Naive thymus-derived CD4-positive, alpha-beta T cell (primary cell): ENCODE data around the gene VPS13C. TPM values are rescaled to one million over a fixed set of nuclear protein-coding genes. Genes with fewer than 3 reads are reported as not detected.

Experiments used
- ATAC-seq: fragments of 150-1000 bp; cut with Tn5 transposase; 2 replicates; pipeline ENCODE4 v1.10.0; 2021; ENCODE audit warnings: mild to moderate bottlenecking, moderate library complexity
- CTCF ChIA-PET: fragments of 350-600 bp; sonication (Branson Sonifier 250); formaldehyde crosslinking; loops from one replicate; lab custom pipeline; 2021; ENCODE audit warnings: antibody characterized with exemption; lab: Charles Lee
- POLR2A ChIA-PET: fragments of 350-600 bp; sonication (Branson Sonifier 250); formaldehyde crosslinking; loops from one replicate; lab custom pipeline; 2021; ENCODE audit warnings: antibody characterized with exemption, inconsistent platforms; lab: Charles Lee
- DNase-seq, 9 donors: peaks; one replicate each; pipeline versions ENCODE4 v3.0.0 to v3.0.0-alpha.2; 2020 to 2022; ENCODE audit warnings: mixed read lengths in 1 of 9
- H3K27ac ChIP-seq: one replicate; pipeline ENCODE4 v1.7.0; 2013; ENCODE audit warnings: mild to moderate bottlenecking, low read depth, low read length, moderate library complexity
- H3K27me3 ChIP-seq, 2 donors: one replicate each; pipeline ENCODE4 v1.7.0; 2013; ENCODE audit warnings: low read length in 2 of 2, mild to moderate bottlenecking in 2 of 2, moderate library complexity in 2 of 2; ENCODE audit not compliant: control insufficient read depth in 2 of 2, insufficient read depth in 2 of 2
- H3K36me3 ChIP-seq, 3 experiments: 1 replicate in 2 of 3; 2 replicates in 1 of 3; pipeline ENCODE4 v1.7.0; 2013; ENCODE audit warnings: low read length in 3 of 3, mild to moderate bottlenecking in 3 of 3, moderate library complexity in 1 of 3; ENCODE audit not compliant: insufficient read depth in 3 of 3, control insufficient read depth in 2 of 3
- H3K4me1 ChIP-seq, 2 donors: one replicate each; pipeline ENCODE4 v1.7.0; 2013; ENCODE audit warnings: low read length in 2 of 2, mild to moderate bottlenecking in 2 of 2, moderate library complexity in 1 of 2; ENCODE audit not compliant: control insufficient read depth in 2 of 2, insufficient read depth in 2 of 2
- H3K4me3 ChIP-seq: 2 replicates; pipeline ENCODE4 v1.7.0; 2013; ENCODE audit warnings: mild to moderate bottlenecking, low read length
- H3K9me3 ChIP-seq, 3 experiments: 1 replicate in 2 of 3; 2 replicates in 1 of 3; pipeline ENCODE4 v1.7.0; 2013; ENCODE audit warnings: low read length in 3 of 3; ENCODE audit not compliant: control insufficient read depth in 2 of 3
- H3K27ac Mint-ChIP-seq, 9 donors: one replicate each; pipeline ENCODE4 v1.8.0; 2020 to 2022; ENCODE audit warnings: mixed read lengths in 9 of 9, mild to moderate bottlenecking in 8 of 9, moderate library complexity in 5 of 9, inconsistent platforms in 2 of 9
- H3K27me3 Mint-ChIP-seq, 5 donors: one replicate each; pipeline ENCODE4 v1.8.0; 2021 to 2022; ENCODE audit warnings: mixed read lengths in 5 of 5, mild to moderate bottlenecking in 1 of 5
- H3K36me3 Mint-ChIP-seq, 5 donors: one replicate each; pipeline ENCODE4 v1.8.0; 2020 to 2022; ENCODE audit warnings: mixed read lengths in 5 of 5, mild to moderate bottlenecking in 3 of 5, inconsistent platforms in 1 of 5
- H3K4me1 Mint-ChIP-seq, 7 donors: one replicate each; pipeline ENCODE4 v1.8.0; 2020 to 2022; ENCODE audit warnings: mixed read lengths in 7 of 7, mild to moderate bottlenecking in 3 of 7, inconsistent platforms in 1 of 7
- H3K4me3 Mint-ChIP-seq, 10 donors: one replicate each; pipeline ENCODE4 v1.8.0; 2020 to 2022; ENCODE audit warnings: mild to moderate bottlenecking in 10 of 10, mixed read lengths in 10 of 10, moderate library complexity in 6 of 10, inconsistent platforms in 2 of 10
- H3K9me3 Mint-ChIP-seq, 11 donors: one replicate each; pipeline ENCODE4 v1.8.0; 2020 to 2022; ENCODE audit warnings: mixed read lengths in 11 of 11, mild to moderate bottlenecking in 4 of 11, inconsistent platforms in 1 of 11, moderate library complexity in 1 of 11
- intact Hi-C, 2 donors: fragments of 100-400 bp; cut with micrococcal nuclease; formaldehyde crosslinking; loops; one replicate each; pipeline ENCODE4 v1.15.1; 2023
- polyA plus RNA-seq, 2 donors: library from polyadenylated mRNA; unstranded; fragments of 300-500 nt; fragmentation: Illumina TruSeq; gene quantifications; one replicate each; pipeline ENCODE4 v1.2.3, GENCODE V29; 2021
- total RNA-seq, 6 experiments: library from RNA in 5 of 6; stranded (reverse) in 5 of 6; gene quantifications; 1 replicate in 5 of 6; 2 replicates in 1 of 6; pipeline ENCODE4 v1.2.3 and lab custom pipeline; 2021 to 2026

The VPS13C gene
- total and polyA plus RNA-seq, 7 experiments from 2014 or later = 12.7 to 159 (median 108) TPM

GRCh38 chr15:62059108-62059815, 985 bp downstream of the VPS13C start:
- H3K9me3 Mint-ChIP-seq = peaks cover 0 to 4% (median 0%) of the 10 kb centered on the region in 11 donors
- ATAC-seq (no peak), DNase-seq (no peak)
- peaks cover 0 to 24% (median 0%) of the 10 kb centered on the region in 5 donors for H3K27me3 Mint-ChIP-seq
- intact Hi-C loops = loop anchor here in 1 of 2 donors (1.0 kb wide), 1 partner anchor 13 kb away; no protein-coding TSS in a partner anchor
- ChIA-PET POLR2A (interaction anchor here (0.6 to 1.0 kb wide), 2 partner anchors 14 to 169 kb away, joined by 3 to 4 read pairs; no protein-coding TSS in a partner anchor), CTCF (no interaction called here)
- H3K27me3 ChIP-seq = no peaks in the 10 kb centered on the region
- H3K4me1 Mint-ChIP-seq = peaks cover 32 to 71% (median 59%) of the 10 kb centered on the region in 7 donors
- no peaks in the 10 kb centered on the region for H3K9me3 ChIP-seq
- H3K4me3 Mint-ChIP-seq = peak overlapping the region; percentile 90 to 100 (median 96)
- peak overlapping the region; percentile 81 for H3K27ac ChIP-seq
- H3K27ac Mint-ChIP-seq = peak overlapping the region; percentile 89 to 99 (median 95)
- peaks cover 0 to 8% (median 4%) of the 10 kb centered on the region in 5 donors for H3K36me3 Mint-ChIP-seq
- H3K4me1 ChIP-seq = peaks cover 20 to 24% of the 10 kb centered on the region in 2 donors
- H3K4me3 ChIP-seq = peak overlapping the region; percentile 94
- H3K36me3 ChIP-seq = peaks cover 0 to 5% (median 0%) of the 10 kb centered on the region in 3 experiments

- peaks cover 23 to 25% of the 10 kb centered on the region in 2 donors for H3K4me1 ChIP-seq
- peak overlapping the region in 7 of 9 donors; percentile 43 to 94 (median 67) for H3K27ac Mint-ChIP-seq
- H3K4me1 Mint-ChIP-seq = peaks cover 37 to 79% (median 67%) of the 10 kb centered on the region in 7 donors
- POLR2A ChIA-PET = interaction anchor here (1.0 kb wide), 1 partner anchor 13 kb away, joined by 3 read pairs; no protein-coding TSS in a partner anchor
- H3K4me3 Mint-ChIP-seq = peak overlapping the region; percentile 45 to 100 (median 92)
- H3K27ac ChIP-seq = no peak overlapping the region
- ATAC-seq (no peak), DNase-seq (no peak)
- H3K27me3 Mint-ChIP-seq = peaks cover 0 to 18% (median 0%) of the 10 kb centered on the region in 5 donors
- H3K9me3 ChIP-seq = no peaks in the 10 kb centered on the region
- peaks cover 0 to 5% (median 0%) of the 10 kb centered on the region in 3 experiments for H3K36me3 ChIP-seq
- intact Hi-C loops = loop anchor here in 1 of 2 donors (1.0 kb wide), 1 partner anchor 12 kb away; no protein-coding TSS in a partner anchor
- H3K27me3 ChIP-seq = no peaks in the 10 kb centered on the region
- no peak overlapping the region for H3K4me3 ChIP-seq
- H3K9me3 Mint-ChIP-seq = peaks cover 0 to 4% (median 0%) of the 10 kb centered on the region in 11 donors
- CTCF ChIA-PET = no interaction called here
- H3K36me3 Mint-ChIP-seq = peaks cover 0 to 8% (median 5%) of the 10 kb centered on the region in 5 donors
Observed at GRCh38 chr15:62058327-62059028, 1.8 kb downstream of the VPS13C start.

GRCh38 chr15:62057341-62057980, 2.8 kb downstream of the VPS13C start:
- ChIA-PET POLR2A (no interaction called here), CTCF (no interaction called here)
- Histone ChIP-seq H3K27ac (no peak overlapping the region), H3K9me3 (no peaks in the 10 kb centered on the region), H3K27me3 (no peaks in the 10 kb centered on the region), H3K4me3 (no peak overlapping the region), H3K36me3 (peaks cover 0 to 5% (median 0%) of the 10 kb centered on the region in 3 experiments), H3K4me1 (peaks cover 24 to 34% of the 10 kb centered on the region in 2 donors)
- H3K4me3 Mint-ChIP-seq = peak overlapping the region in 1 of 10 donors; percentile 24
- no peak for DNase-seq
- peak overlapping the region in 2 of 9 donors; percentile 20 to 22 for H3K27ac Mint-ChIP-seq
- H3K27me3 Mint-ChIP-seq = peaks cover 0 to 8% (median 0%) of the 10 kb centered on the region in 5 donors
- peaks cover 43 to 86% (median 76%) of the 10 kb centered on the region in 7 donors for H3K4me1 Mint-ChIP-seq
- intact Hi-C loops = no loop called here
- H3K9me3 Mint-ChIP-seq = peaks cover 0 to 4% (median 0%) of the 10 kb centered on the region in 11 donors
- peaks cover 0 to 8% (median 5%) of the 10 kb centered on the region in 5 donors for H3K36me3 Mint-ChIP-seq
- no peak for ATAC-seq

- Histone ChIP-seq H3K4me3 (no peak overlapping the region), H3K4me1 (peaks cover 14 to 25% of the 10 kb centered on the region in 2 donors), H3K36me3 (peaks cover 0 to 3% (median 0%) of the 10 kb centered on the region in 3 experiments), H3K27me3 (no peaks in the 10 kb centered on the region), H3K9me3 (no peaks in the 10 kb centered on the region), H3K27ac (no peak overlapping the region)
- intact Hi-C loops = no loop called here
- Mint-ChIP-seq H3K36me3 (peaks cover 0 to 14% (median 5%) of the 10 kb centered on the region in 5 donors), H3K9me3 (peaks cover 0 to 2% (median 0%) of the 10 kb centered on the region in 11 donors), H3K27ac (peak overlapping the region in 1 of 9 donors; percentile 28), H3K27me3 (no peaks in the 10 kb centered on the region), H3K4me3 (peak overlapping the region in 1 of 10 donors; percentile 55), H3K4me1 (peaks cover 42 to 88% (median 79%) of the 10 kb centered on the region in 7 donors)
- ATAC-seq (no peak), DNase-seq (no peak)
- ChIA-PET CTCF (no interaction called here), POLR2A (no interaction called here)
Observed at GRCh38 chr15:62054979-62055378, 5.3 kb downstream of the VPS13C start.

- ATAC-seq (no peak), DNase-seq (no peak)
- intact Hi-C loops = no loop called here
- ChIA-PET POLR2A (no interaction called here), CTCF (interaction anchor here (1.9 kb wide), 1 partner anchor 13 kb away, joined by 5 read pairs; the partner anchor contains the start of gene C2CD4A)
- peak overlapping the region in 7 of 9 donors; percentile 3 to 51 (median 26) for H3K27ac Mint-ChIP-seq
- no peaks in the 10 kb centered on the region for H3K27me3 Mint-ChIP-seq
- peak overlapping the region in 5 of 10 donors; percentile 12 to 61 (median 41) for H3K4me3 Mint-ChIP-seq
- peaks cover 0 to 5% (median 0%) of the 10 kb centered on the region in 11 donors for H3K9me3 Mint-ChIP-seq
- Histone ChIP-seq H3K9me3 (no peaks in the 10 kb centered on the region), H3K4me1 (peaks cover 12 to 16% of the 10 kb centered on the region in 2 donors), H3K4me3 (no peak overlapping the region), H3K27ac (no peak overlapping the region), H3K36me3 (no peaks in the 10 kb centered on the region), H3K27me3 (no peaks in the 10 kb centered on the region)
- peaks cover 36 to 77% (median 72%) of the 10 kb centered on the region in 7 donors for H3K4me1 Mint-ChIP-seq
- H3K36me3 Mint-ChIP-seq = peaks cover 0 to 20% (median 5%) of the 10 kb centered on the region in 5 donors
Observed at GRCh38 chr15:62053439-62054085, 6.7 kb downstream of the VPS13C start.
